KOPT-K1 (cell line): Measurements from ENCODE around the gene ITPRID2.
"Not testable (repeated sequence)": the region's sequence is repeated elsewhere in the genome, so short reads cannot be mapped to it uniquely, and the experiment has no call there.

Experiments
- H3K27ac ChIP-seq: fragments of 200-600 bp; sonication (generic); 2 replicates; pipeline ENCODE4 v1.5.1; 2016; ENCODE audit warnings: antibody characterized with exemption, mild to moderate bottlenecking, low read depth, low read length; ENCODE audit not compliant: poor library complexity, severe bottlenecking
- H3K36me3 ChIP-seq: fragments of 200-600 bp; sonication (generic); 2 replicates; pipeline ENCODE4 v1.5.1; 2017; ENCODE audit warnings: antibody characterized with exemption, mild to moderate bottlenecking, low read length, moderate library complexity; ENCODE audit not compliant: insufficient read depth
- H3K9me3 ChIP-seq: fragments of 200-600 bp; sonication (generic); 2 replicates; pipeline ENCODE4 v1.5.1; 2017; ENCODE audit warnings: antibody characterized with exemption, low read length, mild to moderate bottlenecking; ENCODE audit not compliant: insufficient read depth, poor library complexity, severe bottlenecking

Gene ITPRID2

GRCh38 chr2:181955010-181955409 is 63.5 kb downstream of the ITPRID2 start:
- no peak overlapping the region for H3K27ac ChIP-seq
- no peaks in the 10 kb centered on the region for H3K9me3 ChIP-seq
- no peaks in the 10 kb centered on the region for H3K36me3 ChIP-seq

GRCh38 chr2:181955866-181956265 is 64.3 kb downstream of the ITPRID2 start:
- H3K36me3 ChIP-seq, H3K27ac ChIP-seq, H3K9me3 ChIP-seq: not testable (repeated sequence)

DNA sequence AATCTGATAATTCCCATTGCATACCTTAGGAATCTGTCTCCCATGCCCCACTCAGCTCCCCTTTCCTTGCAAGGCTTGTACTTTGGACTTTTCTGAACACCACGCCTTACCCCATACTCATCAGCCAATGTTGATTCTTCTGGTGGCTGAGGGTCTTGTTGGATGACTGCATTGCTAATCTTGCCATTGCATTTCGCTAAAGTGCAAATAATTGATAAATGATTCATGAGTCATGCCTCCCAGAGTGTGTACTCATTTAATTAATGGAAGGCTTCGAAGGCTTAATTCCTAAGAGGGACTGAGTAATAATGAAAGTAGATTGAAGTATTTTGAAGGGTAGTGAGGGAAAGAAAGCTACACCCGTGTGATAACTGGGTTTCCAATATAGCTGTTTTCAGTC is 66.1 kb downstream of the ITPRID2 start:
- Histone ChIP-seq H3K9me3 (no peaks in the 10 kb centered on the region), H3K27ac (no peak overlapping the region)

GRCh38 chr2:181958726-181959125 is 67.2 kb downstream of the ITPRID2 start:
- Histone ChIP-seq H3K36me3 (no peaks in the 10 kb centered on the region), H3K27ac (no peak overlapping the region), H3K9me3 (no peaks in the 10 kb centered on the region)

More for the DNA sequence above, 66.1 kb downstream of the ITPRID2 start:
- no peaks in the 10 kb centered on the region for H3K36me3 ChIP-seq

GRCh38 chr2:181959508-181959907 is 68.0 kb downstream of the ITPRID2 start:
- Histone ChIP-seq H3K9me3 (no peaks in the 10 kb centered on the region), H3K36me3 (no peaks in the 10 kb centered on the region), H3K27ac (no peak overlapping the region)

DNA sequence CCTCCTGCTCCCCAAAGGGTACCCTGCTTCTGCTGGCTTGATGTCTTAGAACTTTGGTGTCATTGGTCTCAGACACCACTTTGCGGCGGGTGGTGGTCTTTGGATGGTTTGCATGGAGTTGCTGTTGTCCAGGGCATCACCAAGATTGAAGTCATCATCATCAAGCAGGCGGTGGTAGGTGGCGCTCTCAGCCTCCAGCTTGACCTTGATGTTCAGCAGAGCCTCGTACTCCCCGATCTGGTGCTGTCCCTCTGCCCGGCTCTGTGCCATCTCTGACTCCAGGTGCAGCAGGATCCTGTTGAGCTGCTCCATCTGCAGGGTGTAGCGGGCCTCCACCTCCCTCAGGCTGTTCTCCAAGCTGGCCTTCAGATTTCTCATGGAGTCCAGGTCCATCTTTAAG is 69.6 kb downstream of the ITPRID2 start:
- H3K9me3 ChIP-seq, H3K27ac ChIP-seq: not testable (repeated sequence)

GRCh38 chr2:181962142-181962541 is 70.6 kb downstream of the ITPRID2 start:
- Histone ChIP-seq H3K27ac (no peak overlapping the region), H3K36me3 (no peaks in the 10 kb centered on the region), H3K9me3 (no peaks in the 10 kb centered on the region)

More for the DNA sequence above, 69.6 kb downstream of the ITPRID2 start:
- not testable (repeated sequence) for H3K36me3 ChIP-seq

GRCh38 chr2:181970160-181970794 is 78.7 kb downstream of the ITPRID2 start:
- Histone ChIP-seq H3K36me3 (no peaks in the 10 kb centered on the region), H3K27ac (no peak overlapping the region), H3K9me3 (no peaks in the 10 kb centered on the region)

- no peaks in the 10 kb centered on the region for H3K9me3 ChIP-seq
- no peaks in the 10 kb centered on the region for H3K36me3 ChIP-seq
Measured at GRCh38 chr2:181971032-181971431, 79.5 kb downstream of the ITPRID2 start.

GRCh38 chr2:181972431-181973170 is 81.1 kb downstream of the ITPRID2 start:
- Histone ChIP-seq H3K9me3 (no peaks in the 10 kb centered on the region), H3K27ac (no peak overlapping the region), H3K36me3 (no peaks in the 10 kb centered on the region)

More at GRCh38 chr2:181971032-181971431, 79.5 kb downstream of the ITPRID2 start:
- no peak overlapping the region for H3K27ac ChIP-seq

DNA sequence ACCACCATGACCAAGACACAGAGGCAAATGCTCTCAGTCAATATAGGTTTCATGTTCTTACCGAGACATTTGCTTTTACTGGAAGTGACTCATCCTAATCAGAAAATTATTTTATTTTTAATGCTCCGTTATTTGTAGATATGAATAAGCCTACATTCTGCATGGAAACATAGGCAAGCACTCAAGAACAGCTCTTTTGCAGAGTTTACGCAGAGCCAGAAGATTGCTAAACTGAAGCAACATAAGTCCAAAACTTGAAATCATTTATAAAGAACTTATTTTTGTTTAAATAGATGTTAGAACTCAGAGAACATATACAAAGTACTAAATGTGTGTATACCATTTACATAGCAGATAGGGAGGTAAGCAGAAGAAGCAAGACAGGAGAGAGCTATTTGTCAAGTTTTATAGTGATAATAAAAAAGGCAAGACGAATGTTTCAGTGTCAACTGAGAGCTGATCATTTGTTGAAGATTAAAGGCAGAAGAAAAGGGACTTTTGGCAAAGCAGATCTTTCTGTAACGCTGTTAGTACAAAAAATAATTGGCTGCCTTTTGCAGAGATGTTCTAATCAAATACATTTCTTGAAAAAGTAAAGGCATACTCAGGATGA is 81.7 kb downstream of the ITPRID2 start:
- Histone ChIP-seq H3K27ac (no peak overlapping the region), H3K36me3 (no peaks in the 10 kb centered on the region), H3K9me3 (no peaks in the 10 kb centered on the region)

GRCh38 chr2:181977661-181978350 is 86.3 kb downstream of the ITPRID2 start:
- H3K36me3 ChIP-seq, result no peaks in the 10 kb centered on the region
- H3K27ac ChIP-seq, result no peak overlapping the region

GRCh38 chr2:181978351-181979150 is 87.0 kb downstream of the ITPRID2 start:
- Histone ChIP-seq H3K9me3 (no peaks in the 10 kb centered on the region), H3K27ac (no peak overlapping the region), H3K36me3 (no peaks in the 10 kb centered on the region)

More at GRCh38 chr2:181977661-181978350, 86.3 kb downstream of the ITPRID2 start:
- H3K9me3 ChIP-seq, result no peaks in the 10 kb centered on the region
